DOHH2 (cell line): Measurements from ENCODE around the gene SLC5A11.
"Not testable (repeated sequence)": the region's sequence is repeated elsewhere in the genome, so short reads cannot be mapped to it uniquely, and the experiment has no call there.

Experiments used
- H3F3A ChIP-seq: fragments of 200-600 bp; sonication (generic), shearing (Covaris generic); 2 replicates; pipeline ENCODE4 v1.6.0; 2016; ENCODE audit warnings: antibody characterized with exemption, mild to moderate bottlenecking; ENCODE audit not compliant: control insufficient read depth, insufficient read depth
- H3K27ac ChIP-seq: fragments of 200-600 bp; sonication (generic); 2 replicates; pipeline ENCODE4 v1.5.1; 2014; ENCODE audit warnings: low read depth, mild to moderate bottlenecking, low read length, moderate library complexity
- H3K27me3 ChIP-seq: fragments of 200-600 bp; sonication (generic); 2 replicates; pipeline ENCODE4 v1.6.1; 2014; ENCODE audit warnings: mild to moderate bottlenecking, low read length, mixed read lengths; ENCODE audit not compliant: control insufficient read depth
- H3K36me3 ChIP-seq: fragments of 200-600 bp; sonication (generic); 2 replicates; pipeline ENCODE4 v1.6.1; 2014; ENCODE audit warnings: mild to moderate bottlenecking, low read length, moderate library complexity, mixed read lengths; ENCODE audit not compliant: control insufficient read depth
- H3K4me1 ChIP-seq: fragments of 200-600 bp; sonication (generic); 2 replicates; pipeline ENCODE4 v1.6.1; 2014; ENCODE audit warnings: mild to moderate bottlenecking, low read length, mixed read lengths; ENCODE audit not compliant: control insufficient read depth
- H3K4me2 ChIP-seq: fragments of 200-600 bp; sonication (generic); 2 replicates; pipeline ENCODE4 v1.6.0; 2014; ENCODE audit warnings: mild to moderate bottlenecking, low read length, moderate library complexity
- H3K4me3 ChIP-seq: fragments of 200-600 bp; sonication (generic); 2 replicates; pipeline ENCODE4 v1.5.1; 2014; ENCODE audit warnings: mild to moderate bottlenecking, low read length, mixed read lengths
- H3K79me2 ChIP-seq: fragments of 200-600 bp; sonication (generic); 2 replicates; pipeline ENCODE4 v1.6.1; 2014; ENCODE audit warnings: mild to moderate bottlenecking, low read length, mixed read lengths; ENCODE audit not compliant: control insufficient read depth
- H3K9me2 ChIP-seq: fragments of 200-600 bp; sonication (generic); replicated peaks from 2 replicates; pipeline ENCODE4 v1.6.1; 2014; ENCODE audit warnings: mild to moderate bottlenecking, low read length, mixed read lengths; ENCODE audit not compliant: control insufficient read depth
- H3K9me3 ChIP-seq: fragments of 200-600 bp; sonication (generic); 2 replicates; pipeline ENCODE4 v1.6.1; 2014; ENCODE audit warnings: antibody characterized with exemption, low read length, mixed read lengths; ENCODE audit not compliant: control insufficient read depth, insufficient read depth
- H4K20me1 ChIP-seq: fragments of 200-600 bp; sonication (generic); 2 replicates; pipeline ENCODE4 v1.6.0; 2014; ENCODE audit warnings: low read depth, mild to moderate bottlenecking, antibody characterized with exemption, low read length, moderate library complexity; ENCODE audit not compliant: control insufficient read depth, insufficient read depth
- CTCF ChIP-seq: fragments of 200-600 bp; sonication (generic); IDR thresholded peaks from one replicate; pipeline ENCODE4 v1.5.1; 2014; ENCODE audit warnings: antibody characterized with exemption, mild to moderate bottlenecking, low read depth, low read length; ENCODE audit not compliant: poor library complexity, severe bottlenecking
- EZH2phosphoT487 ChIP-seq: fragments of 200-600 bp; sonication (generic); IDR thresholded peaks from 2 replicates; pipeline ENCODE4 v1.6.1; 2017; ENCODE audit warnings: borderline replicate concordance, mild to moderate bottlenecking, antibody characterized with exemption, low read length, moderate library complexity, mixed read lengths

SLC5A11 gene

GRCh38 chr16:24805484-24805883 lies 40.3 kb upstream of the SLC5A11 start:
- no peaks in the 10 kb centered on the region for H4K20me1 ChIP-seq
- H3K4me1 ChIP-seq, result no peaks in the 10 kb centered on the region
- no peak overlapping the region for H3K27ac ChIP-seq
- H3K36me3 ChIP-seq, result peaks cover 97% of the 10 kb centered on the region
- no peaks in the 10 kb centered on the region for H3K9me3 ChIP-seq
- H3F3A ChIP-seq, result no peaks in the 10 kb centered on the region
- H3K9me2 ChIP-seq, result no peaks in the 10 kb centered on the region
- no peaks in the 10 kb centered on the region for H3K79me2 ChIP-seq
- no peaks in the 10 kb centered on the region for H3K27me3 ChIP-seq
- no peak overlapping the region for H3K4me3 ChIP-seq
- H3K4me2 ChIP-seq, result no peak overlapping the region
- TF ChIP-seq CTCF (no peak), EZH2phosphoT487 (no peak)

- Histone ChIP-seq H3F3A (no peaks in the 10 kb centered on the region), H3K27me3 (no peaks in the 10 kb centered on the region), H4K20me1 (no peaks in the 10 kb centered on the region), H3K9me2 (no peaks in the 10 kb centered on the region), H3K4me2 (no peak overlapping the region), H3K79me2 (no peaks in the 10 kb centered on the region), H3K4me3 (no peak overlapping the region), H3K36me3 (peaks cover 93% of the 10 kb centered on the region), H3K9me3 (no peaks in the 10 kb centered on the region), H3K4me1 (no peaks in the 10 kb centered on the region), H3K27ac (no peak overlapping the region)
- TF ChIP-seq EZH2phosphoT487 (no peak), CTCF (no peak)
Observed at GRCh38 chr16:24807301-24807700, 38.5 kb upstream of the SLC5A11 start.

- Histone ChIP-seq H3K9me2 (no peaks in the 10 kb centered on the region), H3K27ac (no peak overlapping the region), H3K4me3 (no peak overlapping the region), H3K79me2 (no peaks in the 10 kb centered on the region), H3K27me3 (no peaks in the 10 kb centered on the region), H3K9me3 (no peaks in the 10 kb centered on the region), H3K4me1 (no peaks in the 10 kb centered on the region), H3K36me3 (peaks cover 90% of the 10 kb centered on the region), H4K20me1 (no peaks in the 10 kb centered on the region), H3F3A (no peaks in the 10 kb centered on the region), H3K4me2 (no peak overlapping the region)
- no peak for TF ChIP-seq EZH2phosphoT487
- no peak for TF ChIP-seq CTCF
Observed at GRCh38 chr16:24810951-24811843, 34.6 kb upstream of the SLC5A11 start.

GRCh38 chr16:24812813-24813212 lies 33.0 kb upstream of the SLC5A11 start:
- not testable (repeated sequence) for H3K79me2 ChIP-seq

More at GRCh38 chr16:24812813-24813212, 33.0 kb upstream of the SLC5A11 start:
- not testable (repeated sequence) for H3K9me2 ChIP-seq, H3K4me3 ChIP-seq, H3K27ac ChIP-seq, H3K4me2 ChIP-seq, H3K4me1 ChIP-seq, H3K27me3 ChIP-seq, H3F3A ChIP-seq, H4K20me1 ChIP-seq, H3K9me3 ChIP-seq
- peaks cover 83% of the 10 kb centered on the region for H3K36me3 ChIP-seq
